OCI-LY7 (cell line): Measurements from ENCODE around the gene SREK1IP1.

Experiments
- EZH2phosphoT487 ChIP-seq: fragments of 200-600 bp; sonication (generic); IDR thresholded peaks from 2 replicates; pipeline ENCODE4 v1.6.1; 2018; ENCODE audit warnings: low read depth, borderline replicate concordance, mild to moderate bottlenecking, mixed run types, antibody characterized with exemption, low read length, moderate library complexity, mixed read lengths
- TF ChIP-seq, protein P1 (sequence below): fragments of 200-600 bp; sonication (generic); conservative IDR thresholded peaks from 2 replicates; pipeline ENCODE4 v1.5.1; 2014; ENCODE audit warnings: mild to moderate bottlenecking, antibody characterized with exemption, low read length, moderate library complexity, mixed read lengths

DNA sequence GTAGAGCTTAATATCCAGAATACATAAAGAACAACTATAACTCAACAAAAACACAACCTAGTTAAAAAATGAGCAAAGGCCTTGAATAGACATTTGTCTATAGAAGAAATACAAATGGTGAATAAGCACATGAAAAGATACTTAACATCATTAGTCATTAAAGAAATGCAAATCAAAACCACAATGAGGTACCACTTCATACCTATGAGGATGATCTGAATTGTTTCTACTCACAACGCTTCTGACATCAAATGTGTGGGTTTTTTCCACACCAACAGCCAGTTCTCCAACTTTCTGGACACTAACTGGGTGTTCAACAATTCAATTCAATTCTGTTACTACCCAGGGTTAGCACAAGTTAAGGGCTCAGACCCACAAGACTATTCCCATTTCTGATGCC is 22.0 kb downstream of the SREK1IP1 start:
- TF ChIP-seq EZH2phosphoT487, result no peak
- TF ChIP-seq, protein P1, sequence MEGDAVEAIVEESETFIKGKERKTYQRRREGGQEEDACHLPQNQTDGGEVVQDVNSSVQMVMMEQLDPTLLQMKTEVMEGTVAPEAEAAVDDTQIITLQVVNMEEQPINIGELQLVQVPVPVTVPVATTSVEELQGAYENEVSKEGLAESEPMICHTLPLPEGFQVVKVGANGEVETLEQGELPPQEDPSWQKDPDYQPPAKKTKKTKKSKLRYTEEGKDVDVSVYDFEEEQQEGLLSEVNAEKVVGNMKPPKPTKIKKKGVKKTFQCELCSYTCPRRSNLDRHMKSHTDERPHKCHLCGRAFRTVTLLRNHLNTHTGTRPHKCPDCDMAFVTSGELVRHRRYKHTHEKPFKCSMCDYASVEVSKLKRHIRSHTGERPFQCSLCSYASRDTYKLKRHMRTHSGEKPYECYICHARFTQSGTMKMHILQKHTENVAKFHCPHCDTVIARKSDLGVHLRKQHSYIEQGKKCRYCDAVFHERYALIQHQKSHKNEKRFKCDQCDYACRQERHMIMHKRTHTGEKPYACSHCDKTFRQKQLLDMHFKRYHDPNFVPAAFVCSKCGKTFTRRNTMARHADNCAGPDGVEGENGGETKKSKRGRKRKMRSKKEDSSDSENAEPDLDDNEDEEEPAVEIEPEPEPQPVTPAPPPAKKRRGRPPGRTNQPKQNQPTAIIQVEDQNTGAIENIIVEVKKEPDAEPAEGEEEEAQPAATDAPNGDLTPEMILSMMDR, result no peak
